Body of pancreas (tissue), 4 donors: ENCODE measurements around the gene NOL6.

ENCODE experiments used
- CTCF ChIP-seq, 7 experiments: fragments of 450-650 bp in 4 of 7; fragments of 200-600 bp in 3 of 7; sonication (generic) in 3 of 7; IDR thresholded peaks; one replicate each; pipeline ENCODE4 v1.5.1; 2016 to 2019; ENCODE audit warnings: antibody characterized with exemption in 7 of 7
- POLR2A ChIP-seq, 3 donors: fragments of 450-650 bp; IDR thresholded peaks; one replicate each; pipeline ENCODE4 v1.6.1; 2016; ENCODE audit warnings: antibody characterized with exemption in 3 of 3, mild to moderate bottlenecking in 2 of 3

DNA sequence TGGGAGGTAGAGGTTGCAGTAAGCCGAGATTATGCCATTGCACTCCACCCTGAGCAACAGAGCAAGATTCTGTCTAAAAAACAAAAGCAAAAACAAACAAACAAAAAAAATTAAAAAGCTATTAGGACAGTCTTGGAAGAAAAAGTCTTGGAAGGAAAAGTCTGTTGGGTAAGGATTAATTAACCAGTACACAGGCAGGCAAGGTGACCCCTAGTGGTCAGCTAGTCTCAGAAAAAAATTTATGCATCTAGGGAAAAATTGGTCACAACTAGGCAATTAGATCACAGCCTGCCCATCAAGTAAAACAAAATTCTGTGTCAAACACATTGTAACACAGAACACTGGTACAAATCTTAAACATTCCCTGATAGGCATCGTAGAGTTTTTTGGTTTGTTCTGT is 43.6 kb upstream of the NOL6 start:
- TF ChIP-seq CTCF (IDR thresholded peaks at IDR 0.05) (peak; percentile 29 to 73 (median 56)), POLR2A (IDR thresholded peaks at IDR 0.05) (no peak)
